HG03558 (cell line): ENCODE data around the gene MEF2C.

ENCODE experiments used
- ATAC-seq: cut with Tn5 transposase; IDR thresholded peaks from one replicate; pipeline ENCODE4 v1.9.1; 2021; ENCODE audit warnings: moderate number of reproducible peaks; ENCODE audit not compliant: unreplicated experiment; ENCODE audit errors: extremely low read depth

MEF2C gene

DNA sequence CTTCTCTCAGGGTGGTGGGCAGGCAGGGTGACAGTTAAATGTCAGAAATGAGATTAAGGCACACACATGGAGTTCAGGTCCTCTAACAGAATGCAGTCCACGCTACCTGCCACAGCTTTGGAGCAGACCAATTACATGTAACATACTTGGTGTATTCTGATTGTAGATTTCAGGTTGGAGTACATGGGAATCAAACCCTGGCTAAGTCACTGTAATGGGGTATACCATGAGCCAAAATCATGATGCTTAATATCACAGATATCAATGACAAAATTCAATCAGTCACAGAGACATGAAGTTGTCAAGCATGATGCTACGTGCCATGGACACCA is 48.9 kb downstream of the MEF2C start:
- ATAC-seq = no peak

DNA sequence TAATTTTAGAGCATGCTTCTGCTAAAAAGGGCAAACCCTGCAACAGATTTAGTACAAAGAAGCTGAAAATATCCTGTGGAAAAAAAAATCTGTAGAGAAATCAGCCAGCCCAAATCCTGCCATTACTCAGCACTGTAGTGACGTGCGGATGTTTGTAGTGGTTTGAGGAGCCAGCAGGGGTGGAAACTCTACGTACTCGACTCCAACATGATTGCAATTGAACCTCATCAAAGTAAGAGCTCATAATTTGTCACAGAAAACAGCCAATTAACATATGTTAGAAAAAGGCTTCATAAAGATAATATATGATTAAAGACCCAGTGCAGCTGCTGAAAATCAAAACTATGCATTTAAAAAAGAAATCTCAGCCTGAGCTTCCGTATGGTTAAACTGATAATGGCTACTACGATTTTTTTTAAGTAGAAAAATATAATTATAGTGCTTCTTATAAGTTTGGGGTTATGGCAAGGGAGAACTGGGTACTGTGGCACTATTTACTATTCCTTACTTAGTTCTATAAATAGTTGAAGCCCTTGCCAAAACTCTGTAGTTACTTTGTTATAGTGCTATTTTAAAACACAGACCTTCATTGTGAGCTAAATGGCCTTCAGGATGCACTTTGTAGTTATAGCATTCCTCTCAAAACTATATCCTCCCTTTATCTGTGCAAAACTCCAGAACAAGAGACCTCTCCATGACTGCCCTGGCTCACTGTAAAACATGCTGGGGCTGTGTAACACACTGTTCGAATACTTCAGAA is 49.4 kb downstream of the MEF2C start:
- no peak for ATAC-seq

DNA sequence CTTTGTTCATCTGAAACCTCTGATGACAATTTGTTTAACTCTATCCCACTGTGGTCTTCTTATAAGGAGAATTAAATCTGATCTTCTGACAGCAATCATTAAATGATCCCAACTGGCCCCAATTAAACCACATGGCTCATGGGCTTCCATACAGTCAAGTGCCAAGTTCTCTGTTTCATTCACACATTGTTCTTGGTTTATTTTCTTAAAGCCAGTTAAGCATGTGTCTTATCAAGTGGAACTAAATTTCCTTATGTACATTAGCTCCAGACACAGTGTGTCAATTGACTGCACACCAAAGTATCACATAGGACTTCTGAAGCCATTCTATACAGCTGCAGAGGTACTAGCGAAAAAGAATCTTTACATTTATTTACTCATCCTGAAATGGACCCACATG is 51.2 kb downstream of the MEF2C start:
- ATAC-seq = no peak

DNA sequence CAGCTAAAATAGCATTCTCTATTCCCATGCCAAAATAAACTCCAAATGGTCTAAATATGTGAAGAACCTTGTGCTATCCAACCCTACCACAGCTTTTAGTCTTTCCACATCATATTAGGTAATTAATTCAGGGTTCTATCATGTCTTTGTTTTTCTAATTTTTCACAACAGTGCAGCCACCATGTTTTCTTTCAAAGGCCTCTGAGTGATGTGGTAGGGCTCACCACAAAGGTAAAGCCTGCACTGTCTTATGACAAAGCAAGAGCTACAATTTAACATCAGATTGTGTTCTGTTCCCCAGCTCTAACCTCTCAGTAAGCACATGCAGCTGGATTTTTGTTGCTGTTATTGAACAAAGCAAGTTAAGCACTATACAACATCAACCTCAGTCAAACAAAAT is 52.4 kb downstream of the MEF2C start:
- no peak for ATAC-seq

DNA sequence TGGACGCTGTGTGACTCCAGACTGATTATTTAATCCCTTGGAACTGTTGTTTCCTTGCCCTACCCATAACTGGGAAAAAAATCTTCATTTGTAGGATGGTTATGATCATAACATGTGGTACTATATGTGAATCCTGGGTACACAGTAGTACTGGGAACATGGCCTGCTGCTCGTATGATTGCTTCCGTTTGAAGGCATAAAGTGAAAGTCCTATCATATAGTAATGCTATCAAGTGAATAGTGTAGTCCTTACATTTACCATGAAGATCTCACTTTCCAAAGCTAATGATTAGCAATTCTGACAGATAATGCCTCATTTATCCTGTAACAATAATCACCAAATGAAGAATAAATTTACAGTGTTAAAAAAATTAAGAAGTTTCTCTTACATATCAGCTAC is 53.2 kb downstream of the MEF2C start:
- no peak for ATAC-seq

DNA sequence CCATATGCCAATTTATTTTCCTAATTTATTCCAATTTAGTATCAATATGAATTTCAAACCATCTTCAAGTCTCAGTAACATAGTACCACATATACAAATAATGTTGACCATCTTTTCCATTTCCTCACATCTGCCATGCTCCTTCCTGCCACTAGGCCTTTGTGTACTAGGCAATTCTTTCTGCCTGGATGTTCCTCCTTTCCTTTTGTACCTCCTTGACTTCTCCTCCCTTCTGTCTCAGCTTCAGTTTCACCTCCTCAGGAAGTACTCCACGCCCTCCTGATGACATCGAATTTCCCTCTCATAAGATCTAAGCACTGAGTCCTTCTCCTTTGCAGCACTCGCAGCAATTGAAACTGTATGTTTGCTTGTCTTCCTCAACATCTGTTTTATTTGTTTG is 53.9 kb downstream of the MEF2C start:
- no peak for ATAC-seq

DNA sequence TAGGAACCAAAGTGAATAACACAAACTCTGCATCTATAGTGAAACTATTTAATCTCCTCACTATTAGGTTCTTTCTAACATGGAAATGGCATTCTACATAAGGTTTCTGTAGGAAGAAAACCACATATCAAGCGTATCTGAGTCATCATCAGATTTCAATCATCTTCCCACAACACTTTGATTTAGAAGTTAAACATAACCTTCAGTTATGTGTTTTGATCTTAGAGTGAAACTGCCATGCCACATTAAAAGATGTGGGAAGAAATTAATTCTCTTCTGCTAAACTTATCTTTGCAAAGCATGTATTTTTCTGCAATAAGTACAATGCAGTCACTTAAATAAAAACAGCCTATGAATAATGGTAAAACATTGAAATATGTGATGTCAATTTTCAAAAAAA is 55.0 kb downstream of the MEF2C start:
- no peak for ATAC-seq

DNA sequence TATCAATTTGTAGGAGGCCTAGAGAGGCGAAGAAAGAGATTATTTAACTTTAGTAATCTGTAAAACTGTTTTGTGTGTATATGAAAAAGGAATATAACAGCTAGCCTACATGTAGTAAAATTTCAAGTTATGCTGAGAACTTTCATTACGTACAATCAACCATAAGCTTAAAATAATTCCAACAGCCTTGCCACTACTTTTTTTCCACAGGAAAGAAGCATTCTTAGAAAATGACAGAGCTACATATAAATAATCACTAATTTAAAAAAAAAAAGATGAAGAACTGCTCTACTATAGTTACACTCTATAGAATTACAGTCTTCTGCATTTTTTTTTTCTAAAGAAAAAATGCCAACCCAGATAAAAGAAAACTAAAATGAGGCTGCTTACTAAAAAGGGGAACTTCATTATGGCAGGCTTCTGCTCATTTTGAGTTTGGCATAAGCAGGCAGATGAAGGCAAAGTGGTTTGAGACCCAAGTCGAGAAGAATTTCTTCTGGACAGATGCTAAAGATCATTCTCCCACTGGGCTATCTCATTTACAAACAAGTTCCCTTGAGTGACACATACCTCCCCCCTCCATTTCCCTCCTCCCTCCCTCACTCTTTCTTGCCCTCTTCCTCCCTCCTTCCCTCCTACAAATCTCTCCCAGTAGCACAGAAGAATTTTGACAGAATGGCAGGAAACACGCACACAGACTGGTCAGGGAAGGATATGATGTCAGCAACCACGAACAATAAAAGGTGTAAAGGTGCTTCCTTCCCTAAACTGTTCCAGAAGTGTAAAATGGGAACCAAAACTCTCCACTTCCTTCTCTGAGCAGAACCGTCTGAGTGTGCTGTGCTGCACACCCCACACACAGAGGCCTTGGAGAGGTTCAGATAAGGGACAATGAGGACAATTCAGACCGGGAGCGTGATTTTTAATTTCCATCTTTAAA is 56.1 kb downstream of the MEF2C start:
- peak; percentile 36 for ATAC-seq

DNA sequence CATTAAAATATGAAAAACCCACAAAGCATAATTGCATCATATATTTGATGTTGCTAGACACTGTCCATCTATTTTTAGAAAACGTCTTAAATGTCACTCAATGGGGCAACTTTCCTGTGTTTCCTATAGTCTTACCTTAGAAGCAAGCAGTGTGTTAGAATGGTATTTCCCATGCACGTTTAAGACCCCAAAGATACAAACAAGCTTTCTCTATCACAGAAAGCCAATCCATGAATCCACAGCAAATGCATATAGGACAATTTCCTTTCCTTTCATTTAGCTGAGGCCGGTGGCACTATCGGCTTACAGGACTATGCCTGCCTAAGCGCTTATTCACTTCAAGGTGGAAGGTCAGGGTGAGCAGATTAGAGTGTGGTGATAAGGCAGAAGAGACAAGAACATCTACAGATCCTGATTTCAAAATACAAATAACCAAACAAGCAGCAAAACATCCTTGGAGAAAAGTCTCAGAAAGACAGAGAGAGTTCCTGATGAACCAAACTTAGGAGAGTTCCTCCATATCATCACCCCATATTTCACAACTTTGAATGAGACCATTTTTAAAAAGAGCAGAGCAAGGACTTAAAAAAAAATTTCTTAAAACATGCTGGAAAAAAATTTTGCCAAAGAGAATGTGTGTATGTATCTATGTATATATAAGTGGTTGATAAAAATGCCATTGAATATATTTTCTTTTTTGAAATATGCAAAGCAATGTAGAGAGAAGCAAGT is 57.2 kb downstream of the MEF2C start:
- no peak for ATAC-seq

DNA sequence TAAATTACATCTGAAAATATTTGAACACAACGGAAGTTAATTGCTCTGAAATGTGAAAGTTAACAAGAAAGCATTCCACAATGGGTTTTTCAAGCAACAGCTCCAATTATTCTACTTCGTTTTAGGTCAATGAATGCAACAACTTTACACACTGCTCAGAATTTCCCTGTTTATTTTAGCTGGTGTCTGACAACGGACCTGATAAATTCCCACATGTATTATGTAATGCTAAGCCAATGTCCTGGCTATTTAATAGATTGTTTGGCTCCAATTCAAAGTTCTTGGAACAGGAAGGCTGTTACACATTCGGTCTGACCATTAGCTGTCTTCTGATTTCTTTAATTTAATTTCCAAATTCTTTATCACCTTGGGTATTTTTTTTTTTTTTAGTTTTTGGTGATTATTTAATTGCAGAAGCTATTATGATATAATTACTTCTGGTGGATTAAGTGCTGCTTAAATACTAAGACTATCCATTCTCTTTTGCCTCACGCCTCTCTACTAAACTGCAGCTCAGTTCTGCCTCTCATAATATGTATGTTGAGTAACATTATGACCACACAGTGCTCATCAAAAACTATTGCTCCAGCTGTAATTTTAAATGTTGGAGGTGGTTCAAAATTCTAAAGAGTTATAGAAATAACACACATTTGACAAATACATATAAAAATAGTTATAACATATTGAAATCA is 57.9 kb downstream of the MEF2C start:
- ATAC-seq = no peak

DNA sequence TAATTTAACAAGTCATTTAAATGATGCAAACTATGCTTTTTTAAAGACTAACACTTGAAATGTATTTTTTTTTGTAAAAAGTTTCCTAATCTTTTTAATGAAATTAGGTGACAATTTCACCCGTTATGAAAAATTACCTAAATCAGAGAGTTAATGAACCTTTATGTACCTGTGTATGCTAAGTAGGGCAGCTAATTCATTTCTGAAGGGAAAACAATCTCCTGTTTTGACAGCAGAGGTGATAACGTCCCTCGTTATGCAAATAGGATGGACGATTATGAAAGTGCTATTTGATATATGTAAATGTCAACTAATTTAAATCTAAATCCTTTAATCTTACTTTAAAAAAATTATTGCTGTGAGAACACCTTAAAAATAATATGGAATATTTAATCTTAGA is 58.8 kb downstream of the MEF2C start:
- ATAC-seq = no peak

DNA sequence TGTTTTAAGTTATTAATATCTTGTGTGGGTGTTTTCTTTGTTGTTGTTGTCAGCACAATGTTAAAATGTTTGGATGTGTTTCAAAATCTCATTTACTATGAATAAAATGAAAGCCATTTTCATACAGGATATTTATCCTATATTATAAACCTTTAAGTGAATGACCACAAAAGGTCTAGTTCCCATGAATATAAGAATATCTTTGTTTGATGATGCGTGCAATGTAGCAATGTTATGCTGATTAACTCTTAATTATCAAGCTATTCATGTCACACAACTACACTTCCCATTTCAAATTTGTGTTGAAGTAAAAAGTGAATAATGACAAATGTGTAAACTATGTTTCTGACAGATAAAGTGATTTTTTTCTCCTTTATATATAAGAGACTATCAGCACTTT is 59.8 kb downstream of the MEF2C start:
- ATAC-seq = no peak

DNA sequence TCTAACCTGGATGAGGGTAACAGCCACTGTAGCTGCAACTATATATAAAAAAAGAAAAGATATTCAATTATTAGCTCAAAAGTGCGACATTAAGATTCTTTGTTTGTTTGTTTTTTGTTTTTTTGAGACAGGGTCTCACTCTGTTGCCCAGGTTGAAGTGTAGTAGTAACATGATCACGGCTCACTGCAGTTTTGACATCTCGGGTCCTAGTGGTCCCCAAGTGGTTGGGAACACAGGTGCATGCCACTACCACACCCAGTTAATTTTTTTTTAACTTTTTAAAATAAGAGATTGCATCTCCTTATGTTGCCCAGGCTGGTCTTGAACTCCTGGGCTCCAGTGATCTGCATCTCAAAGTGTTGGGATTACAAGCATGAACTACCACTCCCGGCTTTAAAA is 61.8 kb downstream of the MEF2C start:
- ATAC-seq = no peak

DNA sequence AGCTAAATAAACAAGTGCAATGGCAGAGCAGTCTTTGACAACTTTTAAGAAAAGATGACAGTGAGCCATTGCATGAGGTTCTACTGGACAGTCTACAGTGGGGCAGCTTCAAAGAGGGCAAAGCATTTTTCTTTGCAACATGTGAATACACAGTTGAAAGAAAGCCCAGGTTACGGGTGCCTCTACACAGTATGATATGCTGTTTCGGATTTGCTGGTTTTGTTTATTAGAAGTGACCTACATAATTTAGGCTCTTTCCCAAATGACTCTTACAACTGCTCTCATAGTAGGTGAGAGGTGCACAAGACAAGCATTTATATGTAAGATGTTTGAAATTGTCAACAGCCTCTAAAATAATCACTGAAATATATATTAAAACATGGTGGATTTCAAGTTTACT is 62.4 kb downstream of the MEF2C start:
- ATAC-seq = no peak

DNA sequence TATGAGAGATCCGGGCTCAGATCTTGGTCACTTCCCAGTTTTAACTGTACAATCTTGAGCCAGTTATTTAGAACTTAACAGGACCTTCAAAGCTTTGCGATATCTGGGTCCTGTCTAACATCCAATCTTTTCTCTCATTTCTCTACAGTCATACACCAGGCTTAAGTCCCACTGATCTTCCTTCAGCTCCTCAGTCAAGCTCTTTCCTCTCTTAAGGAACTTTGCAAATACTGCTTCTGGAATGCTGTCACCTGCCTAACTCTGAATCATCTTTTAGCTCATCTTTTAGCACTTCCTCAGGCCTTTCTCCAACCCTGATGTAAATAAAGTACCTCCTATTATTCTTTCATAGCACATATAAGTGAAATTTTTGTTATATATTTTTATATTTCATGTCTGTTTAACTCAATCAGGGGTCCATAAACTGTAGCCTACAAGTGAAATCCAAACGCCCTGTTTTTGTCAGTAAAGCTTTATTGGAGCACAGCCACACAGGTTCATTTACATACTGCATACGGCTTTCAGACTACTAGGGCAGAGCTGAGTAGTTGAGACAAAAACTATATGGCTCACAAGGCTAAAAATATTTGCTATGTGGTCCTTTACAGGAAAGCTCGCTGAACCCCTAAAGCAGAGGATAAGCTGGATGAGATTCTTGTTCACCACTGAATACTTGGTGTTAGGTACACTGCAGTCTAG is 63.5 kb downstream of the MEF2C start:
- ATAC-seq = no peak

DNA sequence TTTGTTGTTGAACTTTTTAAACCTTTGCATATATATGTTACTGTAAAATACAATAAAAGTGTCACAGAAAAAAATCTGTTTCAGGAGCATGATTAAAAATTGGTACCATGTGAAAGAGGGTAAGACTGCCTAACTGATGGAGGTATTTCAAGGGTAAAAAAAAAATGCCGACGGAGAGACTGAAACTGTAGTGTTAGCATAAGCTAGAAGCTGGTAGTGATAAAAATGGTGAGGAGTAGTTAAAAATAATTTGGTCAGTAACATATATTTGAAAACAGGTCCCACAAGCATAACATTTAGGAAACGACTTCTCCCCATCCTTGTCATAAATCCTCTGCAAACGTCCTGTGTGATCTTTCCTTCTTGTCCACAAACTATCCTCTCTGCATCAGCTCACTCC is 64.7 kb downstream of the MEF2C start:
- no peak for ATAC-seq

DNA sequence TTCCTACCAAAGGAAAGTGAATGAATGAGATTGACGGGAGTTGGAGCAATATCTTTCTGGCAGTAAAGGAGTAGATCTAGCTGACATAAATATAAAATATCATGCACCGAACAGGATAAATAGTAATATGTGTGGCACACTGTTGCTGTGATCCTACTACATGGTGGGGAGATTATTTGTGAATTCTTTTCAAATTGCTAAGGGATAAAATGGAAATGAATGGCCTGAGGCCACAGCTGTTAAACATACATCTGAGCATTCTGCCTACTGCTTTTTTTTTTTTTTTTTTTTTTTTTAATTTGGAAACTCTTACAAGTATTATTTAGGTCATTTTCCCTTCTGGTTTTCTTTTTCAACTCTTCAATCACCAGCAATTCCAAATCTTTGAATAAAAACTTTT is 66.8 kb downstream of the MEF2C start:
- ATAC-seq = no peak

DNA sequence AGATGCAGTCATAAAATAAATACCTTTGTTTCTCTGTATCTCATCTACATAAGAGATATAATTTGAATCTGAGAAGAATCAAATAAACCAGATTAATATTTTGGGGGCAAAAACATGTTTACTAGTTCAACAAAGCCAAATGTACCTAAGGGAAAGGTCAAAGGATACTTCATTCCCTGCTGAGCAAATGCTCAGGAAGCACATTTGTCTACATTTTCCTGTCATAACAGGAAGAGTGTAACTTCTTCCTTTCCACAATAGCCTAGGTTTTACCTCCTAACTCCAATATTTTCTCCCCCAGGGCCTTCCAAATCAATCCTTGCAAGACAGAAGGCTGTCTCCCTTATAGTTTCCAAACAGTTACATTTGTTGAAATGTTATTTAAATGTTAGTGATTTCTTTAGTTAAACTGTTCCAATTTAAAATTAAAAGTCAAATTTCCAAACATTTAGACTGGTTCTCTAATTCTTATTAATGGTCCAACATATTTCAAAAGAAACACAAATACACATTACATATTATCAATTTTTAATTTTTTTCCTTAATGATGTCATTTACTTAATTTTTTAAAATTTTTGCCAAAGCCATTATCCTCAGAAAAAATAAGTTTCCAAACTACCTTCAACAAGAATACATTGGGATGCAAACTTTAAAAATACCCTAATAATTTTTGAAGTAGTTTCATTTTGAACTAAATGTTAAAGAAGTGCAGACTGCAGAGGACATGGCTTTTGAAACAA is 67.8 kb downstream of the MEF2C start:
- no peak for ATAC-seq
